NCI-H2029 (cell line): ENCODE results near the gene KIF2C.
"Not testable (repeated sequence)": the region's sequence is repeated elsewhere in the genome, so short reads cannot be mapped to it uniquely, and the experiment has no call there.

ENCODE experiments used
- DNase-seq: peaks from one replicate; lab custom pipeline; 2025; lab: John Stamatoyannopoulos, UW

KIF2C gene

GRCh38 chr1:44798481-44799365 lies 59.1 kb downstream of the KIF2C start:
- DNase-seq = peak; percentile 75

- peak; percentile 99 for DNase-seq
Measured at GRCh38 chr1:44799770-44800584, 60.3 kb downstream of the KIF2C start, which contains the start of gene PLK3. TSS of gene PLK3 (plus strand) at chr1:44800377. CDS start at chr1:44800464, 87 bp downstream.

GRCh38 chr1:44801491-44802305 lies 62.1 kb downstream of the KIF2C start:
- DNase-seq = no peak

GRCh38 chr1:44802306-44803061 lies 62.8 kb downstream of the KIF2C start:
- no peak for DNase-seq

- DNase-seq = no peak
Measured at GRCh38 chr1:44803062-44803311, 63.4 kb downstream of the KIF2C start.

- DNase-seq = no peak
Measured at GRCh38 chr1:44803312-44804095, 63.9 kb downstream of the KIF2C start.

- DNase-seq = no peak
Measured at GRCh38 chr1:44805311-44806024, 65.8 kb downstream of the KIF2C start.

- DNase-seq = no peak
Measured at GRCh38 chr1:44806025-44806703, 66.5 kb downstream of the KIF2C start.

- DNase-seq = no peak
Measured at GRCh38 chr1:44806704-44807363, 67.2 kb downstream of the KIF2C start, which contains the start of gene DYNLT4. TSS of gene DYNLT4 (minus strand) at chr1:44807351. CDS start at chr1:44806668, 683 bp downstream.

- peak; percentile 96 for DNase-seq
Measured at GRCh38 chr1:44807364-44808062, 67.9 kb downstream of the KIF2C start.

- no peak for DNase-seq
Measured at GRCh38 chr1:44808063-44808937, 68.7 kb downstream of the KIF2C start, which contains the start of gene BTBD19. TSS of gene BTBD19 (plus strand) at chr1:44808523. CDS start at chr1:44808821, 298 bp downstream.

GRCh38 chr1:44808938-44809917 lies 69.6 kb downstream of the KIF2C start:
- no peak for DNase-seq

- peak; percentile 31 for DNase-seq
Measured at GRCh38 chr1:44810101-44810761, 70.6 kb downstream of the KIF2C start.

GRCh38 chr1:44810762-44811105 lies 71.1 kb downstream of the KIF2C start:
- not testable (repeated sequence) for DNase-seq

GRCh38 chr1:44811234-44811633 lies 71.6 kb downstream of the KIF2C start:
- DNase-seq = no peak
